ENCODE measurements around the gene COLEC11.
"Not testable (repeated sequence)": the region's sequence is repeated elsewhere in the genome, so short reads cannot be mapped to it uniquely, and the experiment has no call there.

COLEC11 gene

DNA sequence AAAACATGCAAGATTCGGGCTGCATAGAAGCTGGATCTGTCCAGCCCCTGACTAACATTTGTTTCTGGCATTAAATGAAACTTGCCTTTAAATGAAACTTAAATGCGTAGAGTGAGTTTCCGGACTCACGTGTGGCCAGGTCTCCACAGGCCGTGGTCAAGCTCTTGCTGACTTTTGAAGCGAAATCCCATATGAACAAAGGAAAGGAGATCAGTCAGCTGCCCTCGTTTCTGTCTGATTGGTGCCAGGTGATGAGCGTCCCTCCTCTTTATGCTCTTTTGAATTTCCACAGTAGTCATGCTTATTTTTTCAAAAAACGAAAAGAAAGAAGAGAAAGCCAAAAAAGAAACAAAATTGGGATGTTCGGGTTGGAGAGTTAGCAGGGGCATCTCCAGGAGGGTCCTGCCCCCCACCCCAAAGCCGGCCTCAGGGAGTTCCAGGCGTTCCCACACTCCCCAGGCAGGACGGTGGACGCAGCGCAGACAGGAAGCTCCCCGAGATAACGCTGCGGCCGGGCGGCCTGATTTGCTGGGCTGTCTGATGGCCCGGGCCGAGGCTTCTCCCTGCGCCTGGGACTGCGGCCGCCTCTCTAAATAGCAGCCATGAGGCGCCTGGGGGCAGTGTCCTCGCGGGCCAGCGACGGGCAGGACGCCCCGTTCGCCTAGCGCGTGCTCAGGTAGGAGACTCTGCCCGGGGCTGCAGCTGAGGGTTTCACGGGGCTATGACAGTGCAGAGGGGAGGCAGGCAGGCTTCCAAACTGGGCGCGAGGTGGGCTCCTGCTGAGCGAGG, at the start of gene COLEC11:
COLEC11 (plus strand) TSS at position 620 of the 789 bp plus-strand sequence. CDS start 9,229 bp downstream, outside the sequence.
- DNase-seq = no peak

GRCh38 chr2:3545788-3546478, 49.0 kb upstream of the COLEC11 start:
- DNase-seq = no peak

GRCh38 chr2:3547915-3548314, 47.0 kb upstream of the COLEC11 start:
- DNase-seq = no peak

- DNase-seq = no peak
Observed at GRCh38 chr2:3553946-3554345, 41.0 kb upstream of the COLEC11 start.

DNA sequence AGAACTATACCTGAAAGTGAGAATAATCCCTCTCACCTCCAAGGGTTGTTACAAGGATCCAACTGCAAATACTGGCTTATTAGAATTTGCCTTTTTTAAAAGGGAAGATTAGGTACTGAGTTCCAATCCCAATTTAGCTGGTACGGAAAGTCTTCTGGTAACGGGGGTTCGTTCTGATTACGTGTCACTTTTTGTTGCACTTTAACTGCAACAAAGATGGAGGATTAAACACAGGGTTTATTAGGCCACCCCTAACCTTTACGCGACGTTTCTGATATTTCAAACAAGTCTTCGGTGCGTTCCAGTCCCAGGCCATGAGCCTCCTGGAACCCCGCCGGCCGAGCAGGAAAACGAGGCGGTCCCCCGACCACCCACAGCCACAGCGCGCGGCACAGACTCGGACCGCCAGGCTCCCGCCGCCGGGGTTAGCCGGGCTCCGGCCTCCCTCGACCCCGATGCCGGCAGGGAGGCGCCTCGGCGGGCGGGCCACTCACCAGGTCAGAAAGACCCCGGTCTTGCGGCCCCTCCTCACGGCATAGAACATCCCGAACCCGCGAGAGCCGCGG, 37.2 kb upstream of the COLEC11 start:
- DNase-seq = no peak

DNA sequence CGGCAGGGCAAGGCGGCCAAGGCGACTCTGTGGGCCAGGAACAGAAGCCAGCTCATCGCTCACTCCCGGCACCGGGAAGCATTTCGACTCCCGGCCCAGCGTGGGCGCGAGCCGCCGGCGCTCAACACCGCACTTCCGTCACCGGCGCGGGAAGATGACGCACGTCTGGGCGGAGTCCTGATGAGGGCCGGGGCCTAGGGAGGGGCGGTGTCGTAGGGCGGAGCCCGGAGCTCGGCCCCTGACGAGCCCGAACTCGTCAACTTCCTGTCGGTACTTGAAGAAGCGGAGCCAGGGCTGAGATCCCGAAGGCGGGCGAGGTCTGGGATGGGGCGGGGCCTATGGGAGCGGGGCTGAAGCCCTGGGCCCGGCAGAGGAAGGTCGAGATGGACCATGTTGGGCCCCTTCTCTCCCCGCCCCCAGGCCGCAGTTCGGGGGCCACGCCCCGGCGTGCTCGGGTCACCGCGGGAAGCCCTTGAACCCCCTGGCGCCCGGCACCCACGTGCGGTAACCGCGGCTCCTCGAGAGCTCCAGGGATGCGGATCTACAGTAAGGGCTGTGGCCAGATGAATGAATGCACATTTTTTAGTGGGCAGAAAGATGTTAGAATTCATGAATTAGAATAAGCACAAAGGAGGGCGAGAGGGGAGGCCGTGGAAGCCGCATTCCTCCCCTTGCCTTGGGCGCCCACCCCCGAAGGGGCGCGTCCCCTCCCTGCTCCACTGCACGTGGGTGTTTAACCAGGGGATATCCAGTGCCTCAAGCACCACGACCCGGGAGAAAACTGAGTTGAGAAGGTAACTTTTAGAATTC, 36.5 kb upstream of the COLEC11 start, which contains the start of gene RNASEH1:
RNASEH1 (minus strand) TSS at position 129 of the 810 bp plus-strand sequence; CDS start at position 56, 73 bp downstream.
- peak; percentile 95 to 96 for DNase-seq

DNA sequence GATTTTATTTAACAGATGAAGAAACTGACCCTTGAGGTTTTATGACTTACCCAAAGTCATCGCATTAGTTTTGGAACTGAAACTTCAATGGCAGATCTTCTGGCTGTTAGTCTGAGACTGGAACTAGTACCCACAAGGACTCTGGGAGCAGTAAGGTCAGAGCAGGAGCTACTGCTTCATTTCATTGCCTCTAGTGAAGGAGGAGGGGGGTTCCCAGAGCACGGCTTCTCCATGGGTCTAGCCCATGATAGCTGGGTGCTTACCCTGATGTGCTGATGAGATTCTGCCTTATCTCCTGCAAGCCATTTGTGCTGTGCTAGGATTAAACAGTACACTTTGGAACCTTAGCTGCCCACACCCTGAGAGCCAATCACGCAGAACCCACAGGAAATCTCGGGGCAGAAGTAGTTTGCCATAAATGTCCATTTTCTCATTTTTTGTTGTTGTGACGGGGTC, 31.4 kb upstream of the COLEC11 start:
- no peak for DNase-seq

DNA sequence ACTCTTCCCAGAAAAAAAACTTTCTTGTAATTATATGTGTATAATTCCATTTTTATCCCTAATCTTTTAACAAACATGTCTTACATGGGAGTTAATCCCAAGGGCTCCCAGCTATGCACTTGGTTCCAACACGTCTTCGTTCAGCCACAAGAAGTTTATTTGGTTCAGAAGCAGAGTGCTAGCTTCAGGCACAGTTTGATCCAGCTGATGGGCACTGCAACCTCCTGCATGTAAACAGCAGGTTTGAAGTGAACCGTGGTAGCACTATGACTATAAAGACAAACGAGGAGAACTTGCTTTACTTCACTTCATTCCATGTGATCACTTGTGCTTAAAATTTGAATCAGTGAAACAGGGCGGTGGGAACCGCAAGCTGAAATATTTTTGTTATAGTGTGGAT, 29.8 kb upstream of the COLEC11 start:
- no peak for DNase-seq

DNA sequence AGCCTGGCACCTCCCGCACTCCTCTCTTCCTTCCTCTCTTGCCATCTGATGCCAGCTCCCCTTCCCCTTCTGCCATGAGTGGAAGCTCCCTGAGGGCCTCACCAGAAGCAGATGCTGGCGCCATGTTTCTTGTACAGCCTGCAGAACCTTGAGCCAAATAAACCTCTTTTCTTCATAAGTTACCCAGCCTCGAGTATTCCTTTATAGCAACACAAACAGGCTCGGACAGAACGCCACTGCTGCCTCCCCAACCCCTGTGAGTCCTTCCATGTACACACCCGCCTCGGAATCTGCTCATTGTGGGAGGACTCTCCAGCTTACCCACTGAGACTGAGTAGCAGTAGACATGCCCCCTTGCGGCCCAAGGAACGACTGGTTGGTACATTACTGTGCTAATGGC, 28.1 kb upstream of the COLEC11 start:
- DNase-seq = no peak

GRCh38 chr2:3569656-3570055, 25.3 kb upstream of the COLEC11 start:
- DNase-seq = not testable (repeated sequence)

DNA sequence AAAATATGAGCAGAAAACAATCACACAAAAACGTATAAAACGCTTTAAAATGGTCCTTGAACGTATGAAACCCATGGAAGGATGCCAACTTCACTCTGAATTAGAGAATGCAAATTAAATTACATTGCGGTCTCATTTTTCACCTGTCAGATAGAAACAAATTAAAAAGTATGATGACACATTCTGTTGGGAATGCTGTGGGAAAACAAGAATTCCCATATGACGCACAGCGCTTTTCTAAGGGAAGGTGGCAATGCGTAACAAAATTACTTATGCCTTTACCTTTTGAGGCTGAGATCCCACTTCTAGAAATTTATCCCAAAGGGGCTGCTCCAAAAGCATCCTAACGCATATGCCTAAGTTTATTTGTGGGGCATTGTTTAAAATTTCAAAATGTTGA, 23.6 kb upstream of the COLEC11 start:
- no peak for DNase-seq

GRCh38 chr2:3572620-3573019, 22.3 kb upstream of the COLEC11 start:
- DNase-seq = no peak

DNA sequence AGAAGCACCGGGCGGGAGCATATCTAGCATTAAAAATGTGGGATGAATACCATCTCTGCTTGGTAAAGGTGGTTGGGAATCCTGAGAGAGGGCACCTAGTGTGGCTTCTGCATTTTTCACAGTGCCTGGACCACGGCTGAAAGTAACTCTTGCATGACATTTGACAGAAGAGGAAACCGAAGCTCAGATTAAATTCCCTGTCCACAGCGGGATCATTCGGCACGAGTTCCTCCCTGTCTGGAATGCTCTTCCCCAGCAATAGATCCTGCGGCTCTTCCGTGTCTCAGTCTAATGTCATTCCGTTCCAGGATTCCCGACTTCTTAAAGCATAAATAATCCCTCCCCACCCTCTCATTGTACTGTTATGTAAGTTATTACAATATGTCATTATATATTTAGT, 20.8 kb upstream of the COLEC11 start:
- no peak for DNase-seq

DNA sequence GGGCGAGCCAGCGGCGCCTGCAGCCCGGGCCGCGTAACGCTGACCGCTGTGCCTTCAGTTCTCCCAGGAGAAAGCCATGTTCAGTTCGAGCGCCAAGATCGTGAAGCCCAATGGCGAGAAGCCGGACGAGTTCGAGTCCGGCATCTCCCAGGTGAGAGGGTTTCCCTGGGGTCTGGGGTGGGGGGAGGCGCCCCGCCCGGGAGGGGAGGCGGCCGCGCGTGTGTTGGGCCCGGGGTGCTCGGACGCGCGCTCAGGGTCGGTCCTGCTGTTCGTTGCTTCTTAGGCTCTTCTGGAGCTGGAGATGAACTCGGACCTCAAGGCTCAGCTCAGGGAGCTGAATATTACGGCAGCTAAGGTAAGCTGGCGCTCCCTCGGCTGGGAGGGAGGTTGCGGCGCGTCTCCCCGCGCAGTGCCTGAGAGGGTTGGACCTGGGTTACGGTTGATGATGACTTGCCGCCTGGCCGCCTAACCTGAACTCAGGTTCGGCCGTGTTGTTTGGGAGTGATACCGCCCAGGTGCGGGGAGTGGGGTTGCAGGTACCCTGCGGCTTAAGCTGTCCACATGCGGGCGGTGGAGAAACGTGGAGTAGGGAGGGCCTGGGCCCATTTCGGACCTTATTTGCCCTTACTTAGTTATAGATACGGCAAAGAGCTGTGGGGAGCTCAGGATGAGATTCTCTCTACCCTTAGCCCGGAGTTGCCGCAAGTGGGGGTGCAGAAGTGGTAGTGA, 19.2 kb upstream of the COLEC11 start:
- DNase-seq = peak in 1 of 2 experiments; percentile 12

DNA sequence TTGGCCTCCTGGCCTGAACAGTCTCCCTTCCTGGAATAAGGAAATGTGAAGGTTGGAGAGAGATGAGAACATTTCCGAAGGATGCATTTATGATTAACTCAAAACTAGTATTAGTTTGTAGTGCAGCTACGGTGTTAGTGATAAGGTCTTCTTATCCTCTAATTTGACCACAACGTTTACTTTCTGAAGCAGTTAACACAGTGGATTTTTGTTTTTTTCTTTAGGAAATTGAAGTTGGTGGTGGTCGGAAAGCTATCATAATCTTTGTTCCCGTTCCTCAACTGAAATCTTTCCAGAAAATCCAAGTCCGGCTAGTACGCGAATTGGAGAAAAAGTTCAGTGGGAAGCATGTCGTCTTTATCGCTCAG, 18.7 kb upstream of the COLEC11 start:
- DNase-seq = not testable (repeated sequence)

- DNase-seq = no peak
Observed at GRCh38 chr2:3578987-3579386, 15.9 kb upstream of the COLEC11 start.

- no peak for DNase-seq
Observed at GRCh38 chr2:3580449-3580848, 14.5 kb upstream of the COLEC11 start.

GRCh38 chr2:3581367-3582262, 13.3 kb upstream of the COLEC11 start:
- DNase-seq = no peak

GRCh38 chr2:3584076-3584475, 10.8 kb upstream of the COLEC11 start:
- DNase-seq = no peak

GRCh38 chr2:3584608-3585260, 10.2 kb upstream of the COLEC11 start:
- DNase-seq = no peak
